ENCODE data around the gene CCDC91.

- TF ChIP-seq, protein P1, sequence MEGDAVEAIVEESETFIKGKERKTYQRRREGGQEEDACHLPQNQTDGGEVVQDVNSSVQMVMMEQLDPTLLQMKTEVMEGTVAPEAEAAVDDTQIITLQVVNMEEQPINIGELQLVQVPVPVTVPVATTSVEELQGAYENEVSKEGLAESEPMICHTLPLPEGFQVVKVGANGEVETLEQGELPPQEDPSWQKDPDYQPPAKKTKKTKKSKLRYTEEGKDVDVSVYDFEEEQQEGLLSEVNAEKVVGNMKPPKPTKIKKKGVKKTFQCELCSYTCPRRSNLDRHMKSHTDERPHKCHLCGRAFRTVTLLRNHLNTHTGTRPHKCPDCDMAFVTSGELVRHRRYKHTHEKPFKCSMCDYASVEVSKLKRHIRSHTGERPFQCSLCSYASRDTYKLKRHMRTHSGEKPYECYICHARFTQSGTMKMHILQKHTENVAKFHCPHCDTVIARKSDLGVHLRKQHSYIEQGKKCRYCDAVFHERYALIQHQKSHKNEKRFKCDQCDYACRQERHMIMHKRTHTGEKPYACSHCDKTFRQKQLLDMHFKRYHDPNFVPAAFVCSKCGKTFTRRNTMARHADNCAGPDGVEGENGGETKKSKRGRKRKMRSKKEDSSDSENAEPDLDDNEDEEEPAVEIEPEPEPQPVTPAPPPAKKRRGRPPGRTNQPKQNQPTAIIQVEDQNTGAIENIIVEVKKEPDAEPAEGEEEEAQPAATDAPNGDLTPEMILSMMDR (IDR thresholded peaks at IDR 0.05): no peak
- TF ChIP-seq POLR2A (IDR thresholded peaks at IDR 0.05): no peak
Observed at GRCh38 chr12:28257411-28257810, 67.2 kb downstream of the CCDC91 start.
